H1 (cell line): ENCODE data around the gene ILKAP. TPM values are rescaled to one million over a fixed set of nuclear protein-coding genes. Genes with fewer than 3 reads are reported as not detected.

Experiments used
- CTCF ChIA-PET: fragments of 300-600 bp; sonication (Branson Sonifier 250); formaldehyde crosslinking; loops from one replicate; lab custom pipeline; 2021; ENCODE audit not compliant: partially characterized antibody; lab: Charles Lee
- POLR2A ChIA-PET: fragments of 300-600 bp; sonication (Branson Sonifier 250); formaldehyde crosslinking; loops from one replicate; lab custom pipeline; 2021; ENCODE audit warnings: inconsistent platforms; ENCODE audit not compliant: partially characterized antibody; lab: Charles Lee
- DNase-seq, 2 experiments: peaks; one replicate each; pipeline versions ENCODE4 v3.0.0 to v3.0.0-alpha.2; 2010 to 2022; ENCODE audit warnings: low spot score in 2 of 2, low read depth in 1 of 2, mixed read lengths in 1 of 2
- FAIRE-seq: peaks from 2 replicates; lab custom pipeline; 2011; peaks lifted over from hg19 to GRCh38; lab: Jason Lieb, UNC
- H2AFZ ChIP-seq: 2 replicates; pipeline ENCODE4 v1.8.1; 2012; ENCODE audit warnings: low read length, inconsistent platforms
- H2AK5ac ChIP-seq: 2 replicates; pipeline ENCODE4 v1.6.1; 2013; ENCODE audit warnings: low read depth, low read length
- H2BK120ac ChIP-seq: replicated peaks from 2 replicates; pipeline ENCODE3; 2013; ENCODE audit warnings: low read depth, low read length, inconsistent platforms
- H2BK12ac ChIP-seq: 2 replicates; pipeline ENCODE4 v1.6.1; 2013; ENCODE audit warnings: low read depth, low read length
- H2BK15ac ChIP-seq: 2 replicates; pipeline ENCODE4 v1.6.1; 2013; ENCODE audit warnings: low read length
- H2BK20ac ChIP-seq: 2 replicates; pipeline ENCODE4 v1.6.1; 2013; ENCODE audit warnings: low read length
- H2BK5ac ChIP-seq: 2 replicates; pipeline ENCODE4 v1.6.1; 2013; ENCODE audit warnings: low read depth, low read length
- H3K14ac ChIP-seq: 2 replicates; pipeline ENCODE4 v1.6.1; 2013; ENCODE audit warnings: inconsistent platforms; ENCODE audit not compliant: insufficient read length
- H3K18ac ChIP-seq: 2 replicates; pipeline ENCODE4 v1.6.1; 2013; ENCODE audit warnings: low read length; ENCODE audit errors: extremely low read depth
- H3K23ac ChIP-seq: 2 replicates; pipeline ENCODE4 v1.6.1; 2013; ENCODE audit warnings: inconsistent platforms; ENCODE audit not compliant: insufficient read length
- H3K23me2 ChIP-seq: 2 replicates; pipeline ENCODE4 v1.6.1; 2013; ENCODE audit warnings: low read depth, low read length
- H3K27ac ChIP-seq: 2 replicates; pipeline ENCODE4 v1.6.1; 2011; ENCODE audit warnings: low read depth, low read length, inconsistent platforms
- H3K27me3 ChIP-seq, 4 experiments: replicated peaks in 1 of 4; 1 replicate in 1 of 4; 2 replicates in 3 of 4; pipeline versions ENCODE4 v1.6.1 to v1.8.1; 2011 to 2013; ENCODE audit warnings: low read length in 3 of 4, mild to moderate bottlenecking in 3 of 4, inconsistent platforms in 2 of 4, mixed read lengths in 2 of 4, moderate library complexity in 1 of 4; ENCODE audit not compliant: control insufficient read depth in 3 of 4, insufficient read depth in 3 of 4; ENCODE audit errors: extremely low read depth in 1 of 4
- H3K36me3 ChIP-seq, 4 experiments: 2 replicates each; pipeline versions ENCODE4 v1.6.1 to v1.8.1; 2011 to 2013; ENCODE audit warnings: mild to moderate bottlenecking in 4 of 4, low read length in 3 of 4, moderate library complexity in 2 of 4, control low read depth in 1 of 4, inconsistent platforms in 1 of 4; ENCODE audit not compliant: insufficient read depth in 4 of 4, control insufficient read depth in 2 of 4
- H3K4ac ChIP-seq: replicated peaks from 2 replicates; pipeline ENCODE3; 2013; ENCODE audit warnings: low read length, low read depth, mixed read lengths, inconsistent platforms; ENCODE audit not compliant: insufficient read length
- H3K4me1 ChIP-seq, 4 experiments: replicated peaks in 1 of 4; 1 replicate in 1 of 4; 2 replicates in 3 of 4; pipeline versions ENCODE4 v1.6.1 to v1.8.1; 2011 to 2013; ENCODE audit warnings: low read length in 3 of 4, inconsistent platforms in 2 of 4, mixed read lengths in 1 of 4; ENCODE audit not compliant: insufficient read depth in 4 of 4, control insufficient read depth in 3 of 4
- H3K4me2 ChIP-seq, 2 experiments: 2 replicates each; pipeline versions ENCODE4 v1.6.1 to v1.8.1; 2011 to 2013; ENCODE audit warnings: low read depth in 2 of 2, low read length in 2 of 2, control low read depth in 1 of 2, inconsistent platforms in 1 of 2, mild to moderate bottlenecking in 1 of 2; ENCODE audit not compliant: insufficient read depth in 1 of 2
- H3K4me3 ChIP-seq, 4 experiments: fragments of 200-600, 300-600 bp in 1 of 4; sonication (generic), shearing (Covaris generic), sonication (Bioruptor Twin) in 1 of 4; 2 replicates each; pipeline versions ENCODE4 v1.5.1 to v1.8.1; 2011 to 2016; ENCODE audit warnings: low read length in 4 of 4, low read depth in 3 of 4, control low read depth in 2 of 4, inconsistent platforms in 2 of 4, mild to moderate bottlenecking in 2 of 4, mixed read lengths in 1 of 4, moderate library complexity in 1 of 4; ENCODE audit not compliant: insufficient read depth in 2 of 4; ENCODE audit errors: extremely low read depth in 1 of 4
- H3K56ac ChIP-seq: replicated peaks from 2 replicates; pipeline ENCODE3; 2013; ENCODE audit warnings: low read depth, mild to moderate bottlenecking, mixed read lengths, low read length, inconsistent platforms; ENCODE audit not compliant: insufficient read length
- H3K79me1 ChIP-seq: 2 replicates; pipeline ENCODE4 v1.6.1; 2013; ENCODE audit warnings: low read depth, low read length, control low read depth
- H3K79me2 ChIP-seq, 2 experiments: 2 replicates each; pipeline versions ENCODE4 v1.6.1 to v1.8.1; 2012 to 2013; ENCODE audit warnings: low read length in 2 of 2, mild to moderate bottlenecking in 2 of 2, inconsistent platforms in 1 of 2; ENCODE audit not compliant: insufficient read depth in 2 of 2, control insufficient read depth in 1 of 2
- H3K9ac ChIP-seq, 4 experiments: replicated peaks in 1 of 4; 1 replicate in 1 of 4; 2 replicates in 3 of 4; pipeline versions ENCODE4 v1.6.1 to v1.8.1; 2011 to 2013; ENCODE audit warnings: low read depth in 3 of 4, low read length in 3 of 4, control low read depth in 2 of 4, mild to moderate bottlenecking in 2 of 4, moderate library complexity in 2 of 4, inconsistent platforms in 1 of 4; ENCODE audit errors: extremely low read depth in 1 of 4
- H3K9me3 ChIP-seq, 2 experiments: 2 replicates each; pipeline versions ENCODE4 v1.6.1 to v1.8.1; 2012 to 2013; ENCODE audit warnings: mild to moderate bottlenecking in 2 of 2, moderate library complexity in 2 of 2, control low read depth in 1 of 2, inconsistent platforms in 1 of 2, low read depth in 1 of 2, low read length in 1 of 2, mixed read lengths in 1 of 2; ENCODE audit not compliant: insufficient read depth in 2 of 2
- H4K20me1 ChIP-seq, 2 experiments: replicated peaks in 1 of 2; 2 replicates each; pipeline versions ENCODE3 to v1.8.1; 2011 to 2013; ENCODE audit warnings: inconsistent platforms in 2 of 2, low read length in 2 of 2, mild to moderate bottlenecking in 1 of 2; ENCODE audit not compliant: insufficient read depth in 2 of 2, control insufficient read depth in 1 of 2
- H4K5ac ChIP-seq: 2 replicates; pipeline ENCODE4 v1.6.1; 2013; ENCODE audit warnings: low read length, low read depth, mixed read lengths, inconsistent platforms; ENCODE audit not compliant: insufficient read length
- H4K8ac ChIP-seq: 2 replicates; pipeline ENCODE4 v1.8.0; 2013; ENCODE audit warnings: mild to moderate bottlenecking, moderate library complexity, low read length, inconsistent platforms; ENCODE audit not compliant: insufficient read depth; ENCODE audit errors: extremely low read depth
- H4K91ac ChIP-seq: replicated peaks from 2 replicates; pipeline ENCODE3; 2013; ENCODE audit warnings: low read length, mixed read lengths, inconsistent platforms; ENCODE audit not compliant: insufficient read length
- ASH2L ChIP-seq: fragments of 200-600, 300-600 bp; sonication (generic); IDR thresholded peaks from one replicate; pipeline ENCODE4 v1.7.1; 2017; ENCODE audit warnings: low read length
- BRCA1 ChIP-seq: IDR thresholded peaks from 2 replicates; pipeline ENCODE4 v1.6.1; 2012; ENCODE audit warnings: low read depth, low read length, improper control_type of control experiment
- CBX8 ChIP-seq: fragments of 300-800, 300-1000 bp; sonication (generic); IDR thresholded peaks from 2 replicates; pipeline ENCODE4 v1.7.1; 2016; ENCODE audit warnings: low read depth, low read length, borderline replicate concordance
- CHD1 ChIP-seq: IDR thresholded peaks from 2 replicates; pipeline ENCODE4 v1.6.1; 2012; ENCODE audit warnings: low read depth, low read length, improper control_type of control experiment
- EP300 ChIP-seq, 2 experiments: IDR thresholded peaks; 1 replicate in 1 of 2; 2 replicates in 1 of 2; pipeline ENCODE4 v1.6.1; 2011 to 2012; ENCODE audit warnings: low read depth in 2 of 2, low read length in 2 of 2, mild to moderate bottlenecking in 2 of 2, borderline replicate concordance in 1 of 2, inconsistent platforms in 1 of 2, moderate library complexity in 1 of 2
- HDAC2 ChIP-seq, 2 experiments: fragments of 300-600 bp in 1 of 2; sonication (generic) in 1 of 2; IDR thresholded peaks; 2 replicates each; pipeline ENCODE4 v1.6.1; 2011 to 2012; ENCODE audit warnings: low read depth in 2 of 2, low read length in 2 of 2, mild to moderate bottlenecking in 2 of 2, moderate library complexity in 2 of 2, borderline replicate concordance in 1 of 2, inconsistent platforms in 1 of 2
- KDM5A ChIP-seq: fragments of 200-600 bp; IDR thresholded peaks from 2 replicates; pipeline ENCODE4 v1.7.1; 2012; ENCODE audit warnings: mild to moderate bottlenecking, low read length, inconsistent platforms, mixed read lengths
- PHF8 ChIP-seq: fragments of 200-600 bp; sonication (generic); conservative IDR thresholded peaks from 2 replicates; pipeline ENCODE4 v1.7.1; 2012; ENCODE audit warnings: low read depth, mild to moderate bottlenecking, inconsistent platforms, low read length, moderate library complexity
- RBBP5 ChIP-seq: IDR thresholded peaks from 2 replicates; pipeline ENCODE4 v1.7.1; 2012; ENCODE audit warnings: low read depth, mild to moderate bottlenecking, inconsistent platforms, low read length, moderate library complexity, borderline replicate concordance
- RFX5 ChIP-seq: IDR thresholded peaks from 2 replicates; pipeline ENCODE4 v1.6.1; 2011; ENCODE audit warnings: low read depth, low read length, improper control_type of control experiment, borderline replicate concordance
- SIN3A ChIP-seq, 2 experiments: IDR thresholded peaks in 1 of 2; conservative IDR thresholded peaks in 1 of 2; 2 replicates each; pipeline ENCODE4 v1.6.1; 2011 to 2012; ENCODE audit warnings: low read length in 2 of 2, improper control_type of control experiment in 1 of 2, low read depth in 1 of 2, mild to moderate bottlenecking in 1 of 2
- TEAD4 ChIP-seq: IDR thresholded peaks from 2 replicates; pipeline ENCODE4 v1.6.1; 2012; ENCODE audit warnings: low read depth, low read length, inconsistent platforms, mixed read lengths
- ZNF274 ChIP-seq: IDR thresholded peaks from 2 replicates; pipeline ENCODE4 v1.7.0; 2012; ENCODE audit warnings: low read length, borderline replicate concordance; ENCODE audit errors: extremely low read depth
- WGBS, 2 experiments: shearing (Covaris generic) in 1 of 2; methylation state at CpG; one replicate each; pipeline versions ENCODE4 v1.1.6 to v1.1.7; 2013 to 2015; ENCODE audit warnings: low lambda C conversion rate in 2 of 2, mixed read lengths in 2 of 2, inconsistent platforms in 1 of 2, low coverage in 1 of 2, missing lambda C conversion rate in 1 of 2; ENCODE audit not compliant: insufficient replicate concordance in 2 of 2, insufficient coverage in 1 of 2, insufficient read length in 1 of 2; ENCODE audit errors: extremely low coverage in 1 of 2, missing lambda C conversion rate in 1 of 2; 5-methylcytosine and 5-hydroxymethylcytosine counted together
- polyA plus RNA-seq, 7 experiments: library from polyadenylated mRNA; depleted of rRNA in 3 of 7; stranded (reverse) in 5 of 7; unstranded in 2 of 7; fragments of >200 nt in 5 of 7; fragments of 200-250 nt in 2 of 7; gene quantifications; 1 replicate in 5 of 7; 2 replicates in 1 of 7; 4 replicates in 1 of 7; pipeline versions ENCODE4 v1.2.1 to v1.2.3, GENCODE V29; 2011 to 2013; ENCODE audit warnings: missing spikeins in 2 of 7, mixed read lengths in 2 of 7
- total RNA-seq: library from RNA; stranded (reverse); fragmentation: NEBNext Ultra II Directional; extraction: Animal tissue kit (Norgen Biotek cat#: 25700); gene quantifications from 2 replicates; pipeline ENCODE4 v1.2.1, GENCODE V29; 2021

The ILKAP gene
- total and polyA plus RNA-seq, 2 of the 8 experiments (the other 6 are each of a cell fraction or from before 2014, with no cell fraction given), result 23.5 to 33.8 TPM

DNA sequence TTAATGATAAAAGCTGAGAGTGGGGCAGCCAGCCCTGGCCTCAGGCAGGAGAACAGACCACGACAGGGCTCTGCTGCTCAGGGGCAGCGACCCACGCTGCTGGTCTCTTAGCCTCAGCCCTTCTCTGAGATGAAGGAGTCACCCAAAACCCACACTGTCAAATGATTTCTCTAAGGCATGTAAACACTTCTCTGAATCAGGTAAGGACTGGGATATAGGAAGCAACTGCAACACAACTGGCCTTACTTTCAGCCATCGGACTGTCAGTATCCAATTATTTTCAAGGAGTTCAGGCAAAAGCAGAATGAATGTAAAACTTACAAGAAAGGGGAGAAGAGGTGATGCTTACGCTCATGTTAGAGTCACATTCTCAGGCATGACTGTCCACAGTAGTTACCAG lies 22.9 kb downstream of the ILKAP start:
- CTCF ChIA-PET, result no interaction called here
- no peak overlapping the region for H2BK120ac ChIP-seq
- TF ChIP-seq RBBP5 (no peak), SIN3A (conservative IDR thresholded peaks at IDR 0.05 in 1 of 2, IDR thresholded peaks at IDR 0.05 in 1 of 2; ENCODE audit: low read depth in 1 of 2, low read length in 2 of 2) (no peak), HDAC2 (IDR thresholded peaks at IDR 0.05; ENCODE audit: borderline replicate concordance in 1 of 2, low read depth in 2 of 2, low read length in 2 of 2) (no peak), ZNF274 (no peak), BRCA1 (no peak), RFX5 (no peak), CBX8 (no peak), EP300 (IDR thresholded peaks at IDR 0.05; ENCODE audit: borderline replicate concordance in 1 of 2, low read depth in 2 of 2, low read length in 2 of 2) (no peak), KDM5A (no peak), CHD1 (no peak), PHF8 (no peak), ASH2L (no peak), TEAD4 (no peak)

More for the DNA sequence above, 22.9 kb downstream of the ILKAP start:
- no peaks in the 10 kb centered on the region for H3K23me2 ChIP-seq
- H3K79me2 ChIP-seq, result no peaks in the 10 kb centered on the region
- 88% methylated on average over 5 of the region's 5 CpGs; no CpG with 5 or more reads in 1 of the 2 experiments for WGBS, 2 experiments
- no peak overlapping the region for H2BK20ac ChIP-seq
- no peak overlapping the region for H3K56ac ChIP-seq
- H3K4me2 ChIP-seq, result no peak overlapping the region
- no peak for DNase-seq
- H3K9ac ChIP-seq, result no peak overlapping the region
- H3K36me3 ChIP-seq, result peaks cover 21 to 78% (median 50%) of the 10 kb centered on the region in 4 experiments
- H3K14ac ChIP-seq, result no peak overlapping the region
- no peak overlapping the region for H4K5ac ChIP-seq
- H3K4ac ChIP-seq, result no peak overlapping the region
- POLR2A ChIA-PET, result no interaction called here
- no peak overlapping the region for H2BK12ac ChIP-seq
- no peaks in the 10 kb centered on the region for H3K27me3 ChIP-seq
- no peak overlapping the region for H2BK5ac ChIP-seq
- no peak overlapping the region for H3K4me3 ChIP-seq
- H3K9me3 ChIP-seq, result no peaks in the 10 kb centered on the region
- H4K8ac ChIP-seq, result no peak overlapping the region
- no peak overlapping the region for H4K91ac ChIP-seq
- H3K27ac ChIP-seq, result no peak overlapping the region
- no peak overlapping the region for H2AFZ ChIP-seq
- H2BK15ac ChIP-seq, result no peak overlapping the region
- no peak for FAIRE-seq
- H3K4me1 ChIP-seq, result no peaks in the 10 kb centered on the region
- no peak overlapping the region for H3K23ac ChIP-seq
- H3K79me1 ChIP-seq, result 0 out of 2 replicates have a peak, but pooled peaks cover 2% of the 10 kb centered on the region
- H2AK5ac ChIP-seq, result no peak overlapping the region
- H3K18ac ChIP-seq, result no peak overlapping the region
- peaks cover 3 to 5% of the 10 kb centered on the region in 2 experiments for H4K20me1 ChIP-seq
